A549 (cell line): Measurements from ENCODE around the gene CCDC12. TPM values are rescaled to one million over a fixed set of nuclear protein-coding genes. Genes with fewer than 3 reads are reported as not detected.

Experiments
- ATAC-seq, 2 experiments: fragments of 200-7000 bp in 1 of 2; fragments of >200 bp in 1 of 2; cut with Nextera tagmentation in 1 of 2; cut with Tn5 transposase in 1 of 2; 3 replicates each; pipeline versions ENCODE4 v1.8.0 to v1.9.1; 2018 to 2020; ENCODE audit warnings: mild to moderate bottlenecking in 1 of 2, moderate library complexity in 1 of 2
- CTCF ChIA-PET: fragments of 300-600 bp; sonication (Branson Sonifier 250); formaldehyde crosslinking; extraction: SDS; loops from one replicate; lab custom pipeline; 2021; ENCODE audit warnings: antibody characterized with exemption, inconsistent platforms; lab: Yijun Ruan, JAX
- POLR2A ChIA-PET: fragments of 350-600 bp; formaldehyde crosslinking; extraction: SDS; loops from one replicate; lab custom pipeline; 2021; ENCODE audit warnings: antibody characterized with exemption, inconsistent platforms; lab: Yijun Ruan, JAX
- DNase-seq, 2 experiments: peaks; one replicate each; pipeline versions ENCODE4 v3.0.0 to v3.0.0-alpha.2; 2011 to 2016; ENCODE audit warnings: low read depth in 1 of 2, low spot score in 1 of 2
- FAIRE-seq: peaks from 2 replicates; lab custom pipeline; 2011; peaks lifted over from hg19 to GRCh38; lab: Jason Lieb, UNC
- H3K27ac ChIP-seq, 2 experiments: fragments of >200 bp; sonication (Bioruptor Twin); formaldehyde crosslinking; 3 replicates each; pipeline ENCODE4 v1.5.1; 2016 to 2017
- H3K4me1 ChIP-seq: fragments of >200 bp; sonication (Bioruptor Twin); formaldehyde crosslinking; 3 replicates; pipeline ENCODE4 v1.6.1; 2016
- H3K4me2 ChIP-seq: fragments of >200 bp; sonication (Bioruptor Twin); formaldehyde crosslinking; 3 replicates; pipeline ENCODE4 v1.6.1; 2016
- H3K4me3 ChIP-seq: fragments of >200 bp; sonication (Bioruptor Twin); formaldehyde crosslinking; 3 replicates; pipeline ENCODE4 v1.5.1; 2016
- H3K9me3 ChIP-seq: fragments of >200 bp; sonication (Bioruptor Twin); formaldehyde crosslinking; 3 replicates; pipeline ENCODE4 v1.6.1; 2016
- BHLHE40 ChIP-seq: IDR thresholded peaks from 2 replicates; pipeline ENCODE4 v1.6.1; 2012; ENCODE audit warnings: low read depth, low read length, inconsistent platforms
- EHF ChIP-seq: fragments of 250-450 bp; sonication (Bioruptor Pico); IDR thresholded peaks from 2 replicates; pipeline ENCODE4 v1.5.0; 2020; ENCODE audit warnings: mild to moderate bottlenecking
- EP300 ChIP-seq, 2 experiments: fragments of >200 bp; sonication (Bioruptor Twin); formaldehyde crosslinking; IDR thresholded peaks; 2 replicates in 1 of 2; 3 replicates in 1 of 2; pipeline ENCODE4 v1.6.1; 2016 to 2017
- FOSB ChIP-seq: fragments of 250-450 bp; sonication (Bioruptor Pico); IDR thresholded peaks from 2 replicates; pipeline ENCODE4 v1.5.0; 2020; ENCODE audit warnings: mild to moderate bottlenecking, moderate library complexity
- FOSL2 ChIP-seq, 2 experiments: fragments of 450-650 bp in 1 of 2; fragments of >200 bp in 1 of 2; sonication (Bioruptor Twin) in 1 of 2; formaldehyde crosslinking; IDR thresholded peaks; 2 replicates each; pipeline versions ENCODE4 v1.5.0 to v1.6.1; 2016 to 2020; ENCODE audit warnings: mild to moderate bottlenecking in 1 of 2, moderate library complexity in 1 of 2
- HOXB5 ChIP-seq: fragments of 250-450 bp; sonication (Bioruptor Pico); IDR thresholded peaks from 2 replicates; pipeline ENCODE4 v1.5.0; 2020; ENCODE audit warnings: mild to moderate bottlenecking, moderate library complexity
- JUN ChIP-seq, 2 experiments: fragments of >200 bp; sonication (Bioruptor Twin); formaldehyde crosslinking; IDR thresholded peaks; 2 replicates in 1 of 2; 3 replicates in 1 of 2; pipeline ENCODE4 v1.6.1; 2016 to 2017
- KDM1A ChIP-seq: fragments of 200-600 bp; sonication (generic); IDR thresholded peaks from 2 replicates; pipeline ENCODE4 v1.6.1; 2016; ENCODE audit warnings: low read depth, mild to moderate bottlenecking
- MAFK ChIP-seq: fragments of 450-650 bp; IDR thresholded peaks from 2 replicates; pipeline ENCODE4 v1.6.1; 2014; ENCODE audit not compliant: partially characterized antibody
- MAZ ChIP-seq: fragments of 150-350 bp; IDR thresholded peaks from 2 replicates; pipeline ENCODE4 v1.6.1; 2014; ENCODE audit warnings: antibody characterized with exemption, low read depth, low read length, borderline replicate concordance
- NPAS2 ChIP-seq: fragments of 250-450 bp; sonication (Bioruptor Pico); IDR thresholded peaks from 2 replicates; pipeline ENCODE4 v1.8.0; 2022; ENCODE audit warnings: mild to moderate bottlenecking, moderate library complexity, borderline replicate concordance
- NR3C1 ChIP-seq: fragments of >200 bp; sonication (Bioruptor Twin); formaldehyde crosslinking; IDR thresholded peaks from 3 replicates; pipeline ENCODE4 v1.6.1; 2017
- PHF8 ChIP-seq: fragments of 200-600 bp; sonication (generic); IDR thresholded peaks from 2 replicates; pipeline ENCODE4 v1.6.1; 2016; ENCODE audit warnings: low read depth, mild to moderate bottlenecking, antibody characterized with exemption, moderate library complexity, borderline replicate concordance
- RARB ChIP-seq: fragments of 250-450 bp; sonication (Bioruptor Pico); IDR thresholded peaks from 2 replicates; pipeline ENCODE4 v1.8.0; 2021; ENCODE audit warnings: mild to moderate bottlenecking, moderate library complexity
- RFX5 ChIP-seq: fragments of 450-650 bp; IDR thresholded peaks from 2 replicates; pipeline ENCODE4 v1.7.1; 2014; ENCODE audit warnings: antibody characterized with exemption, mild to moderate bottlenecking, moderate library complexity
- RNF2 ChIP-seq: fragments of 200-600 bp; sonication (generic); IDR thresholded peaks from 2 replicates; pipeline ENCODE4 v1.6.1; 2016; ENCODE audit warnings: low read depth, mild to moderate bottlenecking, antibody characterized with exemption, moderate library complexity, borderline replicate concordance
- SREBF2 ChIP-seq: fragments of 450-650 bp; IDR thresholded peaks from 2 replicates; pipeline ENCODE4 v1.6.1; 2014; ENCODE audit warnings: mild to moderate bottlenecking, moderate library complexity
- ZNF302 ChIP-seq: fragments of 250-450 bp; sonication (Bioruptor Pico); IDR thresholded peaks from 2 replicates; pipeline ENCODE4 v1.9.0; 2021; ENCODE audit warnings: inconsistent platforms, mild to moderate bottlenecking, moderate library complexity
- WGBS: methylation state at CpG from one replicate; pipeline ENCODE4 v1.1.6; 2017; ENCODE audit errors: missing lambda C conversion rate; 5-methylcytosine and 5-hydroxymethylcytosine counted together
- polyA plus RNA-seq, 4 experiments: library from polyadenylated mRNA; depleted of rRNA in 3 of 4; stranded (reverse); fragments of >200 nt; fragmentation: RNase III in 1 of 4; extraction: RNeasy Plus Mini Kit Qiagen cat#74134 plus additional on column Dnase treatment in 1 of 4; gene quantifications; 2 replicates in 3 of 4; 3 replicates in 1 of 4; pipeline ENCODE4 v1.2.3, GENCODE V29; 2011 to 2017
- TF ChIP-seq, protein P1 (sequence below): fragments of >200 bp; sonication (Bioruptor Twin); formaldehyde crosslinking; IDR thresholded peaks from 3 replicates; pipeline ENCODE4 v1.6.1; 2016
- TF ChIP-seq, protein P2 (sequence below): fragments of 200-600 bp; sonication (generic); IDR thresholded peaks from 2 replicates; pipeline ENCODE4 v1.6.1; 2016; ENCODE audit warnings: antibody characterized with exemption, mild to moderate bottlenecking, moderate library complexity
- TF ChIP-seq, protein P3 (sequence below): fragments of 250-450 bp; sonication (Bioruptor Pico); IDR thresholded peaks from 2 replicates; pipeline ENCODE4 v1.5.0; 2020; ENCODE audit warnings: low read depth, mild to moderate bottlenecking, moderate library complexity
- TF ChIP-seq, protein P4 (sequence below): IDR thresholded peaks from 2 replicates; pipeline ENCODE4 v1.6.1; 2012

The CCDC12 gene
- polyA plus RNA-seq, 2 of the 4 experiments (the other 2 are of a cell fraction): 34.8 to 81.0 TPM

DNA sequence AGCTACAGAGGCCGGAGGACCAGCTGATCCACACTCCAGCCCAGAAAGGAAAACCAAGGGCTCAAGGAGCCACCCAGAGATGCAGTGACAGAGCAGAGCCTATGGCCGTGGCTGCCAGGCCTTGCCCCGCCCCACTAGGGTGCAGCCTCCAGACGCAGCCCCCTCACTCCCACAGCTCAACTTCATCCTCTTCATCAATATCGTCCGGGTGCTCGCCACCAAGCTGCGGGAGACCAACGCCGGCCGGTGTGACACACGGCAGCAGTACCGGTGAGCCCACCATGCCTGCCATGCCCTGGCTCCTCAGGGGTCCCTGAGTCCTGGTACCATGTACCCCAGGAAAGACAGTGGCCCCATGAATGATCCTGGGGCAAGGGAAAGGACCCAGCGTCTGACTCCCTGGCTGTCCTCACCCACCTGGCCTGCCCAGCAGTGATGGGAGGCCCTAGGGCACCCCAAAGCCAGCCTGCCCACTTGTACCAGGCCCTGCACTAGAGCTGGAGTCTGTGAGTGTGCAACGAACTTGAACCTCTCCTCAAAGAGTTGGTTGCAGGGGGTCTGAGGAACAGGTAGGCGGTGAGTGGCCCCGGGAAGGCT lies 74.9 kb downstream of the CCDC12 start (continued):
- TF ChIP-seq, protein P1, sequence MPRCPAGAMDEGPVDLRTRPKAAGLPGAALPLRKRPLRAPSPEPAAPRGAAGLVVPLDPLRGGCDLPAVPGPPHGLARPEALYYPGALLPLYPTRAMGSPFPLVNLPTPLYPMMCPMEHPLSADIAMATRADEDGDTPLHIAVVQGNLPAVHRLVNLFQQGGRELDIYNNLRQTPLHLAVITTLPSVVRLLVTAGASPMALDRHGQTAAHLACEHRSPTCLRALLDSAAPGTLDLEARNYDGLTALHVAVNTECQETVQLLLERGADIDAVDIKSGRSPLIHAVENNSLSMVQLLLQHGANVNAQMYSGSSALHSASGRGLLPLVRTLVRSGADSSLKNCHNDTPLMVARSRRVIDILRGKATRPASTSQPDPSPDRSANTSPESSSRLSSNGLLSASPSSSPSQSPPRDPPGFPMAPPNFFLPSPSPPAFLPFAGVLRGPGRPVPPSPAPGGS: no peak
- no peak for TF ChIP-seq RNF2
- no peak for TF ChIP-seq PHF8

DNA sequence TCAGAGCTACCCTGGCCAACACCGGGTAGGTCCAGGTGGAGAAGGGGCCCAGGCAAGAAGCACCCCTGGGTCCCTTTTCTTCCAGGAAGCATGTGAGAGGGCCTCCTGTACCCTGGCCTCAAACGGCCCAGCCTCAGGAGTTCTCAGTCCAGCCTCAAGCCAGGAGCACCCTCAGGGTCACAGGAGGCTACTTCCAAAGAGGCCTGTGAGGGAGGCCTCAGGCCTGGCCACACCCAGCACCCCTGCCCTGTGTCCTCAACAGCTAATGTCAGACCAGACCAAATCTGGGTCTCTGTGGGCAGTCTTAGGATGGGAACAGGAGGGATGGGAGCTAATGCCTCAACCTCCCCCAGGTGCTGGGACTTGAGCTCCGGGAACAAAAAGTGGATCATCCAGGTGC lies 75.5 kb downstream of the CCDC12 start:
- 37% methylated on average over 2 of the region's 3 CpGs for WGBS
- no peak for ATAC-seq
- FAIRE-seq: no peak
- H3K9me3 ChIP-seq: no peaks in the 10 kb centered on the region
- DNase-seq: no peak
- no peaks in the 10 kb centered on the region for H3K4me1 ChIP-seq
- no peak overlapping the region for H3K4me3 ChIP-seq
- H3K27ac ChIP-seq: no peak overlapping the region
- H3K4me2 ChIP-seq: no peak overlapping the region
- TF ChIP-seq FOSB (no peak), HOXB5 (CRISPR knock-in tag) (no peak), MAFK (no peak), BHLHE40 (no peak), ZNF302 (CRISPR knock-in tag) (no peak), RFX5 (no peak), SREBF2 (no peak), KDM1A (no peak), MAZ (no peak), JUN (IDR thresholded peaks at IDR 0.05) (no peak), NPAS2 (CRISPR knock-in tag) (no peak), RARB (CRISPR knock-in tag) (no peak)
- TF ChIP-seq, protein P2, sequence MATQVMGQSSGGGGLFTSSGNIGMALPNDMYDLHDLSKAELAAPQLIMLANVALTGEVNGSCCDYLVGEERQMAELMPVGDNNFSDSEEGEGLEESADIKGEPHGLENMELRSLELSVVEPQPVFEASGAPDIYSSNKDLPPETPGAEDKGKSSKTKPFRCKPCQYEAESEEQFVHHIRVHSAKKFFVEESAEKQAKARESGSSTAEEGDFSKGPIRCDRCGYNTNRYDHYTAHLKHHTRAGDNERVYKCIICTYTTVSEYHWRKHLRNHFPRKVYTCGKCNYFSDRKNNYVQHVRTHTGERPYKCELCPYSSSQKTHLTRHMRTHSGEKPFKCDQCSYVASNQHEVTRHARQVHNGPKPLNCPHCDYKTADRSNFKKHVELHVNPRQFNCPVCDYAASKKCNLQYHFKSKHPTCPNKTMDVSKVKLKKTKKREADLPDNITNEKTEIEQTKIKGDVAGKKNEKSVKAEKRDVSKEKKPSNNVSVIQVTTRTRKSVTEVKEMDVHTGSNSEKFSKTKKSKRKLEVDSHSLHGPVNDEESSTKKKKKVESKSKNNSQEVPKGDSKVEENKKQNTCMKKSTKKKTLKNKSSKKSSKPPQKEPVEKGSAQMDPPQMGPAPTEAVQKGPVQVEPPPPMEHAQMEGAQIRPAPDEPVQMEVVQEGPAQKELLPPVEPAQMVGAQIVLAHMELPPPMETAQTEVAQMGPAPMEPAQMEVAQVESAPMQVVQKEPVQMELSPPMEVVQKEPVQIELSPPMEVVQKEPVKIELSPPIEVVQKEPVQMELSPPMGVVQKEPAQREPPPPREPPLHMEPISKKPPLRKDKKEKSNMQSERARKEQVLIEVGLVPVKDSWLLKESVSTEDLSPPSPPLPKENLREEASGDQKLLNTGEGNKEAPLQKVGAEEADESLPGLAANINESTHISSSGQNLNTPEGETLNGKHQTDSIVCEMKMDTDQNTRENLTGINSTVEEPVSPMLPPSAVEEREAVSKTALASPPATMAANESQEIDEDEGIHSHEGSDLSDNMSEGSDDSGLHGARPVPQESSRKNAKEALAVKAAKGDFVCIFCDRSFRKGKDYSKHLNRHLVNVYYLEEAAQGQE: no peak
- TF ChIP-seq, protein P3, sequence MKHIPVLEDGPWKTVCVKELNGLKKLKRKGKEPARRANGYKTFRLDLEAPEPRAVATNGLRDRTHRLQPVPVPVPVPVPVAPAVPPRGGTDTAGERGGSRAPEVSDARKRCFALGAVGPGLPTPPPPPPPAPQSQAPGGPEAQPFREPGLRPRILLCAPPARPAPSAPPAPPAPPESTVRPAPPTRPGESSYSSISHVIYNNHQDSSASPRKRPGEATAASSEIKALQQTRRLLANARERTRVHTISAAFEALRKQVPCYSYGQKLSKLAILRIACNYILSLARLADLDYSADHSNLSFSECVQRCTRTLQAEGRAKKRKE (CRISPR knock-in tag): no peak
- TF ChIP-seq, protein P4, sequence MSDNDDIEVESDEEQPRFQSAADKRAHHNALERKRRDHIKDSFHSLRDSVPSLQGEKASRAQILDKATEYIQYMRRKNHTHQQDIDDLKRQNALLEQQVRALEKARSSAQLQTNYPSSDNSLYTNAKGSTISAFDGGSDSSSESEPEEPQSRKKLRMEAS: no peak
- CTCF ChIA-PET: interaction anchor here (0.6 to 2.4 kb wide), 6 partner anchors 8 to 412 kb away, joined by 3 to 20 read pairs (median 4); no protein-coding TSS in a partner anchor
- POLR2A ChIA-PET: no interaction called here

DNA sequence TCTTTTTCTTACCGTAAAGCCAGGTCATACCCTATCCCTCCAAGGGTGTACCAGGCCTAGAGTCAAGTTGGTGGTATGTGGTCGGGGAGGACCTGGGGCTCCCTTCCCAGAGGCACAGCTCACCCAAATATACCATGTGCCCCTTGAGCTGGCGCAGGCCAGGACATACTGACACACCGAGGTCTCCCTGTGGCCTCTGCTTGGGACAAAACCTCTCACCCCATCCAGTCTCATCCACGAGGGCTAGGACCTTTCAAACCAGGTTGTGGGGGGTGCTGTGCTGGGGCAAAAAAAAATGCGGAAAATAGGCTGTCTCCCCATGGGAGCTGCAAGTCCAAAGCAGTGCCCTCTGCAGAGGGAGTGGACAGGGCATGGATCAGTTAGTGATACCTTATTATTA lies 76.2 kb downstream of the CCDC12 start:
- DNase-seq (no peak), ATAC-seq (no peak), FAIRE-seq (no peak)
- ChIA-PET POLR2A (no interaction called here), CTCF (interaction anchor here (0.5 to 2.4 kb wide), 8 partner anchors 9 to 411 kb away, joined by 3 to 20 read pairs (median 4); no protein-coding TSS in a partner anchor)
- H3K4me2 ChIP-seq: no peak overlapping the region
- no peaks in the 10 kb centered on the region for H3K4me1 ChIP-seq
- TF ChIP-seq NR3C1: no peak
- TF ChIP-seq FOSL2 (IDR thresholded peaks at IDR 0.05): no peak
- no peak for TF ChIP-seq FOSL2 (CRISPR knock-in tag; IDR thresholded peaks at IDR 0.05)
- no peak for TF ChIP-seq EHF (CRISPR knock-in tag)
- TF ChIP-seq EP300 (IDR thresholded peaks at IDR 0.05): no peak
- no peaks in the 10 kb centered on the region for H3K9me3 ChIP-seq
- H3K4me3 ChIP-seq: no peak overlapping the region
- no peak overlapping the region for H3K27ac ChIP-seq
- WGBS: 100% methylated on average over 1 of the region's 6 CpGs
